H54 (cell line): ENCODE measurements around the gene MAPKBP1.

Experiments
- DNase-seq: peaks from one replicate; pipeline ENCODE4 v3.0.0; 2011; ENCODE audit warnings: low spot score, mixed read lengths; ENCODE audit not compliant: insufficient read length
- FAIRE-seq: peaks from 3 replicates; lab custom pipeline; 2011; peaks lifted over from hg19 to GRCh38; lab: Jason Lieb, UNC
- POLR2A ChIP-seq: IDR thresholded peaks from 2 replicates; pipeline ENCODE4 v1.6.1; 2011; ENCODE audit warnings: low read depth, mild to moderate bottlenecking, low read length

The MAPKBP1 gene

DNA sequence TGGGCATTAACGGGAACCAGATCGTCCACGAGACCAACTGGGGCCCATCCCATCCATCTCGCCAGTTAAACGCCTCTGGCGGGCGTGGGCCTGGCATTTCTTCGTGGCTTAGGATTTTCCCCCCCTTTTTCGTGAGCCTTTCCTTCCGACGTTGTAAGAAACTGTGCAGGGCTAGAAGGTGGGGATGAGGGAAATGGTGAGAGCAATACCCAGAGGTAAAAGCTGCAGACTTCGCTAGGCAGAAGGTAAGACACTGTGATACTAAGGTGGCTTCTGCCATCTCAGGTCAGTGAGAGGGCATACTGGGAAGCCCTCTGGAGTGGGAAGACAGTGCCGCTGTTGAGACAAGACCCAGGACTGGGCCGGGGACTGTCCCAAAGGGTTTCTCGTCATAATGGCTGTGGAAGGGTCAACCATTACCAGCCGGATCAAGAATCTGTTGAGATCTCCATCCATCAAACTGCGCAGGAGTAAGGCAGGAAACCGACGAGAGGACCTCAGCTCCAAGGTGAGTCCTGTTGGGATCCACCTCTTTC, 666 bp downstream of the MAPKBP1 start:
- no peak for TF ChIP-seq POLR2A
- DNase-seq (no peak), FAIRE-seq (no peak)

- no peak for TF ChIP-seq POLR2A
- FAIRE-seq (no peak), DNase-seq (no peak)
Measured at GRCh38 chr15:41775651-41776050, 1.4 kb downstream of the MAPKBP1 start.

DNA sequence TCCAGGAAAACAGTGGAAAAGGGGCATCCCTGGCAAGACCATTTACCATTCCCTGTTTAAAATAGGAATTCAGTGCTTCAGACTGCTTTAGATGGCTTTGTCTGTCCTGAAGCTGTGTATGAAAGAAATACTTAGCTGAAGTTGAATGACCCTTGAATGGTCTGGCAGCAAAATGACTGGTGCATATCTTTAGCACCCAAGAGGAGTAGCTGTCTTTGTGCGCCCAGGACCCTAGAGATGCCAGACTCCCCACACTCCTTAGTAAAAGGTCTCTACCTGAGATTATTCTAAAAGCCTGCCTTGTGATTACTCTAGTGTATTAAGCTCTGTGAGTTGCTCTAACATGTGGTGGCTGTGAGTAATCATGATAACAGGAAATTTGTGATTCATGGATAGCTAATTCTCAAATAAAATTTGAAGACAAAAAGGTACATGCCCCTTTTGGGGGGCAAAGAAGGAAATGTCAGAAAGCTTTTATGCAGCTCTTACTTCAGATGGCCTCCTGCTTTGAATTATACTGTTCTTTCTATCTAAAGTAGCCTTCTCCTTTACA, 3.2 kb downstream of the MAPKBP1 start:
- DNase-seq (no peak), FAIRE-seq (no peak)
- no peak for TF ChIP-seq POLR2A

- FAIRE-seq = no peak
- TF ChIP-seq POLR2A = no peak
- no peak for DNase-seq
Measured at GRCh38 chr15:41778521-41778920, 4.2 kb downstream of the MAPKBP1 start.

- DNase-seq = no peak
- TF ChIP-seq POLR2A = no peak
- FAIRE-seq = no peak
Measured at GRCh38 chr15:41779662-41780157, 5.4 kb downstream of the MAPKBP1 start.

GRCh38 chr15:41780266-41780665, 6.0 kb downstream of the MAPKBP1 start:
- TF ChIP-seq POLR2A = no peak
- FAIRE-seq = no peak
- DNase-seq = no peak

DNA sequence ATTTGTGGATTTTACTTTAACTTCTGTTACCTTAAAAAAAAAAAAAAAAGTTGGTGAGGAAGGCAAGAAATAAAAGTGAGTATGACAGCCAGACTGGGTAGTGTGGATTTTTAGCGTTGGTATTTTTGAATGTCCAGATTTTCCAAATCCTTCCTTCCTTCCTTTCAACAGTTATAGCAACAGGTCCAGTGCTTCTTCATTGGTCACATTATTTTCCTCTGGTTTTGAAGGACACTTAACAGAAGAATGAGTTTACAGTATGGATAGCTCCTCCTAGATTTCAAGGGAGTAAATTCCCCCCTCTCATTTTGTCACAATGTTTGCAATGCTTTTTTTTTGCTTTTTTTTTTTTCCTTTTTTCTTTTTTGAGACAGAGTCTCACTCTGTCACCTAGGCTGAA, 6.4 kb downstream of the MAPKBP1 start:
- DNase-seq = no peak
- FAIRE-seq = no peak
- TF ChIP-seq POLR2A = no peak

DNA sequence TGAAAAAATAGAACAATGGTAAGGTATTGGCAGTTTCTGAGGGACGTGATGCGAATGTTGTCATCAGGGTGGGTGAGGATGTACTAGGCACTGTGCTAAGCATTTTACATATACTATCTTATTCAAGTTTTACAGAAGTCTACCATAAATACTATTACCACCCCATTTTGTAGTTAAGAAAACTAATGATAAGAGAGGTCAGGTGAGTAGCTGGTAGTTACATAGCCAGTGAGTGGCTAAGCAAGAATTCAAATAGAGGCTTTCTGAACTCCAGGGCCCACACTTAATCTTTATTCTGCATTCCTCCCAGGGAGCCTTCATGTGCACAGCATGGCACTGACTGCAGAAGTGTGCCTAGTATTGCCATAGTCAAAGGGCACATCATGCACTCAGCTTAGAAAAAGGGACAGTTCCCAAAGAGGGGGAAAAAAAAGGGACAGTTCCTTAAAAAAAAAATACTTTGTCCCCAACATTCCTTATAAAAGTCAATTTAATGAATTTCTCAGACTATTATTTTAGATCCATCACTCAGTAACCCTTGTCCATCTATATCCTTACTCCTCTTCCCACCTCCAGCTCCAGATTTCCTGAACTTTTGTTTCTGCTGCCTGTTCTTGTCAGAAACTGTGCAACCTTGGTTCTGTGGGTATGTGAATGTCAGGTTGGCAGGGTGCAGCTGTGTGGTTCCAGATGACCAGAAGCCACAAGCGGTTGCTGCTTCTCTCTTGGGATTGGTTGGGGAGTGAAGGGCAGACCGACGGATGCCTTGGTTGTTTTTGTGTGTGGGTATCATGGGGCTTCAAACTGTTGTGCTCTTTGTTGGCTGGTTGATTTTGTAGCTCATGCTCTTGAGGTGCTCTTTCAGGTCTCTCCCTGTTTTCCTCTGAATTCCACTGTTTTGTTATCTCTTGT, 8.3 kb downstream of the MAPKBP1 start:
- DNase-seq (no peak), FAIRE-seq (peak; percentile 23)
- TF ChIP-seq POLR2A = no peak

- FAIRE-seq = no peak
- TF ChIP-seq POLR2A = no peak
- no peak for DNase-seq
Measured at GRCh38 chr15:41783296-41783695, 9.0 kb downstream of the MAPKBP1 start.

GRCh38 chr15:41788262-41788661, 14.0 kb downstream of the MAPKBP1 start:
- FAIRE-seq (no peak), DNase-seq (no peak)
- TF ChIP-seq POLR2A = no peak

GRCh38 chr15:41789236-41789635, 15.0 kb downstream of the MAPKBP1 start:
- FAIRE-seq = no peak
- no peak for DNase-seq
- TF ChIP-seq POLR2A = no peak

GRCh38 chr15:41789662-41790061, 15.4 kb downstream of the MAPKBP1 start:
- no peak for FAIRE-seq
- no peak for DNase-seq

DNA sequence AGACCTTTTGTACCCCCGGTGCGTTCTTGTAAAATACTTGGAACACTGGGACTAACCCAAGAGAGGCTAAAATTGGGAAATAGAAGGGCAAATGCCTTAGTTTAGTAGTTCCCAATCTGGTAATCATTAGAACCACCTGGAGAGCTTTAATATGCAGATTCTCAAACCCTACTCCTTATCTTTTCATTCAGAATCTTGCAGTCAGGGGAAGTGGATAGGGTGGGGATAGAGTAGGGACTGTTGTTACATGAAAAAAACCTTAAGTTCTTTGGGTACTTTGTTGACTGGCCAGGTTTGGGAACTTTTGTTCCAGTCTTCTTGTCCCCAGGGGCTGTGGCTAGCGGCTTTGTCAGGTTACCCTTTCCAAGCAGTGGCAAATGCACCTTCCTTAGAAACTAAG, 15.9 kb downstream of the MAPKBP1 start:
- no peak for TF ChIP-seq POLR2A
- DNase-seq (no peak), FAIRE-seq (no peak)

More at GRCh38 chr15:41789662-41790061, 15.4 kb downstream of the MAPKBP1 start:
- TF ChIP-seq POLR2A = no peak

DNA sequence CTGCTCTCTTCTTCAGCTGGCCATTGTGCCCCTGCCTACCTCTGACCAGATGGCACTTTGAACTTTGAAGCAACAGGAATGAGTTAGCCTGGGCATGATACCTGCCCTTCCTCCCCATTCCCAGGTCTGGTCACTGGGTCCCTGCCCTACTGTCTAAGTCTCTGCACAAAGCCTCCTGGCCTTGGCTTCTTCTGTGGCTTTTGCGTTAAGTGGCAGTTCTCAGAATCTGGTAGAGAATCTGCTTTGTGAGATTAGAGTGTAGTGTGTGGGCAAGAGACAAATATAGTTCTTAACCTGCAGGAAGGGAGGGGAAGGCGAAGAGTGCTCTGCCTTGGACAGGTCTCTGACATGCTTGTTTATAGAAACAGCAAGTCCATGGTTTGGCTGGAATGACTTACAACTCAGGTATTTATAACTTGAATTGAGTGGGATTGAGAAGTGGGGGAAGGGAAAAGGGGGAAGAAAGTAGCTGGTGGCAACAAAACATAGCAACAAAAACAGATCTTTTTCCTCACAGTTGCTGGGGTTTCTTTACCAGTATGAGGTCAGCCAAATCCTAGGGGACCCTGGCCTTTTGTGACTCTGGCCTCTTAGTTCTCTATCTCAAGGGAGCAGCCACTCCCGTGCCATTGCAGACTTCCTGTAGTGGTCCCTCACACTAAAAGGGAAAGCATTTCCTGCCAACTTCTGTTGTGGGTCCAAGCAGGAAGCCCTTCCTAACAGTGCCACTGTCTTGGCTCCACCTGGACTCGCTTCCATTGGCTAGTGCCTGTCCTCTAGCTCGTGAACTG, 16.7 kb downstream of the MAPKBP1 start:
- FAIRE-seq (no peak), DNase-seq (peak; percentile 38)
- no peak for TF ChIP-seq POLR2A

GRCh38 chr15:41791547-41791937, 17.3 kb downstream of the MAPKBP1 start:
- FAIRE-seq (no peak), DNase-seq (no peak)
- no peak for TF ChIP-seq POLR2A
